HG03135 (cell line): Measurements from ENCODE around the gene RBM19.

Experiments used
- ATAC-seq: cut with Tn5 transposase; IDR thresholded peaks from one replicate; pipeline ENCODE4 v1.9.1; 2021; ENCODE audit warnings: mild to moderate bottlenecking, moderate library complexity; ENCODE audit not compliant: unreplicated experiment

The RBM19 gene

GRCh38 chr12:113932381-113933196, 33.5 kb downstream of the RBM19 start:
- ATAC-seq = no peak

GRCh38 chr12:113931517-113931916, 34.6 kb downstream of the RBM19 start:
- no peak for ATAC-seq

GRCh38 chr12:113930249-113930648, 35.9 kb downstream of the RBM19 start:
- ATAC-seq = no peak

- ATAC-seq = no peak
These were observed 36.7 kb downstream of the RBM19 start for GRCh38 chr12:113929312-113929989.

- ATAC-seq = no peak
These were observed 39.3 kb downstream of the RBM19 start for GRCh38 chr12:113926788-113927187.

- no peak for ATAC-seq
These were observed 41.8 kb downstream of the RBM19 start for GRCh38 chr12:113924341-113924740.

GRCh38 chr12:113923251-113923650, 42.9 kb downstream of the RBM19 start:
- no peak for ATAC-seq

GRCh38 chr12:113921430-113921829, 44.7 kb downstream of the RBM19 start:
- ATAC-seq = no peak

- no peak for ATAC-seq
These were observed 46.3 kb downstream of the RBM19 start for GRCh38 chr12:113919791-113920190.

- ATAC-seq = no peak
These were observed 47.8 kb downstream of the RBM19 start for GRCh38 chr12:113918306-113918705.

- ATAC-seq = no peak
These were observed 48.7 kb downstream of the RBM19 start for GRCh38 chr12:113917393-113917792.

GRCh38 chr12:113914806-113915205, 51.3 kb downstream of the RBM19 start:
- no peak for ATAC-seq

- ATAC-seq = no peak
These were observed 51.9 kb downstream of the RBM19 start for GRCh38 chr12:113914176-113914575.

- no peak for ATAC-seq
These were observed 53.3 kb downstream of the RBM19 start for GRCh38 chr12:113912760-113913329.

GRCh38 chr12:113911971-113912759, 54.0 kb downstream of the RBM19 start:
- ATAC-seq = no peak

GRCh38 chr12:113910751-113911272, 55.3 kb downstream of the RBM19 start:
- no peak for ATAC-seq

GRCh38 chr12:113909776-113910420, 56.2 kb downstream of the RBM19 start:
- ATAC-seq = no peak

- ATAC-seq = no peak
These were observed 57.5 kb downstream of the RBM19 start for GRCh38 chr12:113908584-113909100.

GRCh38 chr12:113907446-113908180, 58.5 kb downstream of the RBM19 start:
- no peak for ATAC-seq
